AG20443 (cell line): ENCODE results near the gene NANOGP8.

Experiments
- DNase-seq: peaks from one replicate; pipeline ENCODE4 v3.0.0; 2012; ENCODE audit warnings: low spot score, mixed read lengths

Gene NANOGP8

GRCh38 chr15:35060591-35060990 is 24.5 kb downstream of the NANOGP8 start:
- no peak for DNase-seq

- DNase-seq = no peak
These were observed 26.5 kb downstream of the NANOGP8 start for GRCh38 chr15:35058534-35059054.

- DNase-seq = no peak
These were observed 29.5 kb downstream of the NANOGP8 start for GRCh38 chr15:35055416-35056105.

GRCh38 chr15:35054380-35054779 is 30.7 kb downstream of the NANOGP8 start:
- no peak for DNase-seq

GRCh38 chr15:35047996-35048395 is 37.1 kb downstream of the NANOGP8 start:
- no peak for DNase-seq

- no peak for DNase-seq
These were observed 37.6 kb downstream of the NANOGP8 start for GRCh38 chr15:35047528-35047927.

- no peak for DNase-seq
These were observed 41.6 kb downstream of the NANOGP8 start for GRCh38 chr15:35043373-35044095.

GRCh38 chr15:35040339-35041255 is 44.5 kb downstream of the NANOGP8 start:
- DNase-seq = no peak

- DNase-seq = no peak
These were observed 46.3 kb downstream of the NANOGP8 start for GRCh38 chr15:35038626-35039451.
